HepG2 (cell line): Measurements from ENCODE around the gene ADAM15. TPM values are rescaled to one million over a fixed set of nuclear protein-coding genes. Genes with fewer than 3 reads are reported as not detected.

Experiments used
- ATAC-seq: fragments of 200-7000 bp; cut with Tn5 transposase; 3 replicates; pipeline ENCODE4 v1.9.1; 2020; ENCODE audit warnings: mild to moderate bottlenecking, moderate library complexity
- BruUV-seq: library from RNA; stranded (reverse); fragments of 400-500 nt; replicated peaks from 2 replicates; lab custom pipeline; 2021; lab: Mats Ljungman, UMichigan
- CTCF ChIA-PET: fragments of 300-600 bp; formaldehyde crosslinking; extraction: SDS; loops from one replicate; lab custom pipeline; 2021; ENCODE audit warnings: low total read pairs, inconsistent platforms, low intra/inter-chr PET ratio; lab: Yijun Ruan, JAX
- POLR2A ChIA-PET: fragments of 350-600 bp; sonication (Branson Sonifier 250); formaldehyde crosslinking; loops from one replicate; lab custom pipeline; 2020; ENCODE audit warnings: antibody characterized with exemption, inconsistent platforms; lab: Yijun Ruan, JAX
- DNase-seq: peaks from one replicate; pipeline ENCODE4 v3.0.0-alpha.2; 2015; ENCODE audit warnings: low spot score
- FAIRE-seq: peaks from 3 replicates; lab custom pipeline; 2011; peaks lifted over from hg19 to GRCh38; lab: Jason Lieb, UNC
- H2AFZ ChIP-seq: one replicate; pipeline ENCODE4 v1.6.1; 2011; ENCODE audit warnings: low read length, inconsistent platforms
- H3K27ac ChIP-seq: fragments of 300-600 bp; 3 replicates; pipeline ENCODE4 v1.8.0; 2011; ENCODE audit warnings: mixed run types, mild to moderate bottlenecking, mixed read lengths, low read length, inconsistent platforms; ENCODE audit not compliant: insufficient read depth; ENCODE audit errors: extremely low read length
- H3K27me3 ChIP-seq, 2 experiments: fragments of 200-600 bp in 1 of 2; 2 replicates in 1 of 2; 3 replicates in 1 of 2; pipeline versions ENCODE4 v1.6.0 to v1.8.0; 2011; ENCODE audit warnings: low read length in 2 of 2, mild to moderate bottlenecking in 2 of 2, moderate library complexity in 2 of 2, inconsistent platforms in 1 of 2; ENCODE audit not compliant: insufficient read depth in 2 of 2, control insufficient read depth in 1 of 2
- H3K36me3 ChIP-seq, 2 experiments: fragments of 200-600 bp in 1 of 2; replicated peaks in 1 of 2; 2 replicates in 1 of 2; 3 replicates in 1 of 2; pipeline versions ENCODE4 v1.5.1 to v1.8.0; 2011; ENCODE audit warnings: low read length in 2 of 2, inconsistent platforms in 1 of 2; ENCODE audit not compliant: insufficient read depth in 2 of 2, control insufficient read depth in 1 of 2
- H3K4me1 ChIP-seq: 2 replicates; pipeline ENCODE4 v1.5.1; 2012; ENCODE audit warnings: low read length, inconsistent platforms; ENCODE audit not compliant: insufficient read depth
- H3K4me2 ChIP-seq: 2 replicates; pipeline ENCODE4 v1.6.0; 2011; ENCODE audit warnings: low read depth, low read length, inconsistent platforms
- H3K4me3 ChIP-seq, 3 experiments: fragments of 200-600 bp in 1 of 3; sonication (generic), shearing (Covaris generic) in 1 of 3; replicated peaks in 1 of 3; 2 replicates each; pipeline ENCODE4 v1.5.1; 2011 to 2016; ENCODE audit warnings: low read length in 3 of 3, inconsistent platforms in 2 of 3, low read depth in 2 of 3, mild to moderate bottlenecking in 2 of 3, control low read depth in 1 of 3, mixed read lengths in 1 of 3; ENCODE audit not compliant: insufficient read depth in 1 of 3
- H3K79me2 ChIP-seq: one replicate; pipeline ENCODE4 v1.6.1; 2011; ENCODE audit warnings: low read length, inconsistent platforms; ENCODE audit not compliant: insufficient read depth
- H3K9ac ChIP-seq: 2 replicates; pipeline ENCODE4 v1.6.0; 2011; ENCODE audit warnings: mild to moderate bottlenecking, low read depth, low read length, inconsistent platforms; ENCODE audit not compliant: insufficient read depth
- H3K9me3 ChIP-seq: 2 replicates; pipeline ENCODE4 v1.5.1; 2012; ENCODE audit warnings: mild to moderate bottlenecking, low read length
- H4K20me1 ChIP-seq: 2 replicates; pipeline ENCODE4 v1.6.0; 2011; ENCODE audit warnings: inconsistent platforms, mild to moderate bottlenecking, low read length, moderate library complexity; ENCODE audit not compliant: insufficient read depth
- ATF6 ChIP-seq: sonication (generic); formaldehyde crosslinking; conservative IDR thresholded peaks from 2 replicates; pipeline ENCODE4 v1.4.0; 2020; ENCODE audit warnings: missing genetic modification reagents
- GPBP1L1 ChIP-seq: sonication (generic); formaldehyde crosslinking; IDR thresholded peaks from 2 replicates; pipeline ENCODE4 v1.5.0; 2020; ENCODE audit warnings: mild to moderate bottlenecking, missing genetic modification reagents
- HNF1A ChIP-seq, 2 experiments: sonication (generic) in 1 of 2; formaldehyde crosslinking in 1 of 2; IDR thresholded peaks; 2 replicates each; pipeline versions ENCODE4 v1.4.0 to v1.6.1; 2016 to 2020; ENCODE audit warnings: borderline replicate concordance in 1 of 2, low read depth in 1 of 2, mild to moderate bottlenecking in 1 of 2, missing genetic modification reagents in 1 of 2
- ISL2 ChIP-seq: sonication (generic); formaldehyde crosslinking; IDR thresholded peaks from 2 replicates; pipeline ENCODE4 v1.5.0; 2020; ENCODE audit warnings: missing genetic modification reagents
- KMT2B ChIP-seq: IDR thresholded peaks from 2 replicates; pipeline ENCODE4 v1.6.1; 2016; ENCODE audit warnings: missing genetic modification reagents, missing compliant biosample characterization
- SETDB1 ChIP-seq: sonication (generic); formaldehyde crosslinking; IDR thresholded peaks from 2 replicates; pipeline ENCODE4 v1.5.1; 2020; ENCODE audit warnings: missing genetic modification reagents, mild to moderate bottlenecking, borderline replicate concordance
- STAG1 ChIP-seq: sonication (generic); formaldehyde crosslinking; IDR thresholded peaks from 2 replicates; pipeline ENCODE4 v1.4.0; 2020; ENCODE audit warnings: missing genetic modification reagents
- ZMYM2 ChIP-seq: sonication (generic); formaldehyde crosslinking; IDR thresholded peaks from 2 replicates; pipeline ENCODE4 v1.8.0; 2022; ENCODE audit warnings: mild to moderate bottlenecking, missing genetic modification reagents
- ZNF20 ChIP-seq: sonication (generic); formaldehyde crosslinking; IDR thresholded peaks from 2 replicates; pipeline ENCODE4 v1.4.0; 2020; ENCODE audit warnings: mild to moderate bottlenecking, moderate library complexity, missing genetic modification reagents
- ZNF224 ChIP-seq: sonication (generic); formaldehyde crosslinking; IDR thresholded peaks from 2 replicates; pipeline ENCODE4 v1.5.0; 2020; ENCODE audit warnings: mild to moderate bottlenecking, missing genetic modification reagents
- ZNF503 ChIP-seq: sonication (generic); formaldehyde crosslinking; IDR thresholded peaks from 2 replicates; pipeline ENCODE4 v1.4.0; 2020; ENCODE audit warnings: missing genetic modification reagents
- ZNF777 ChIP-seq: sonication (generic); formaldehyde crosslinking; IDR thresholded peaks from 2 replicates; pipeline ENCODE4 v1.4.0; 2020; ENCODE audit warnings: missing genetic modification reagents
- WGBS: methylation state at CpG from one replicate; pipeline ENCODE4 v1.1.6; 2017; ENCODE audit warnings: low lambda C conversion rate; 5-methylcytosine and 5-hydroxymethylcytosine counted together
- in situ Hi-C: cut with HindIII; loops from 2 replicates; pipeline ENCODE4 v1.10.0; 2017; ENCODE audit warnings: low pct_unique_long_range_greater_than_20kb; ENCODE audit not compliant: extremely low pct_ligation_motif_present
- intact Hi-C: fragments of 100-400 bp; cut with micrococcal nuclease; formaldehyde crosslinking; loops from one replicate; pipeline ENCODE4 v1.10.0; 2022; ENCODE audit not compliant: unreplicated experiment
- polyA plus RNA-seq, 8 experiments: library from polyadenylated mRNA; depleted of rRNA in 3 of 8; stranded (reverse) in 7 of 8; unstranded in 1 of 8; fragments of >200 nt; fragmentation: Illumina TruSeq in 4 of 8; extraction: Trizol in 4 of 8; gene quantifications; 2 replicates each; pipeline versions ENCODE4 v1.2.1 to v1.2.3, GENCODE V29; 2011 to 2016; ENCODE audit warnings: low read depth in 4 of 8, missing spikeins in 1 of 8, mixed read lengths in 1 of 8; ENCODE audit not compliant: insufficient read depth in 1 of 8
- total RNA-seq, 5 experiments: library from RNA; depleted of rRNA; stranded (reverse); fragments of >200 nt; fragmentation: Illumina TruSeq; extraction: Trizol; gene quantifications; 2 replicates each; pipeline ENCODE4 v1.2.3, GENCODE V29; 2016; ENCODE audit warnings: low read depth in 1 of 5

The ADAM15 gene
- total and polyA plus RNA-seq, 2 of the 13 experiments (the other 11 are each of a cell fraction or from before 2014, with no cell fraction given): 17.9 to 25.6 TPM

- ATAC-seq: no peak
- in situ Hi-C loops: no loop called here
- Histone ChIP-seq H3K27ac (no peak overlapping the region), H2AFZ (no peak overlapping the region), H3K4me3 (no peak overlapping the region), H3K4me2 (no peak overlapping the region), H3K79me2 (no peaks in the 10 kb centered on the region), H3K36me3 (peaks cover 3 to 4% of the 10 kb centered on the region in 2 experiments; a peak in 3 of 5 replicates), H3K27me3 (peaks cover 8 to 66% of the 10 kb centered on the region in 2 experiments), H3K9ac (no peak overlapping the region), H3K4me1 (peaks cover 30% of the 10 kb centered on the region), H3K9me3 (no peaks in the 10 kb centered on the region), H4K20me1 (no peaks in the 10 kb centered on the region)
- intact Hi-C loops: no loop called here
- no TSS peak for BruUV-seq
- WGBS: 80% methylated on average over 3 of the region's 3 CpGs
- CTCF ChIA-PET: no interaction called here
- POLR2A ChIA-PET: no interaction called here
- no peak for FAIRE-seq
- DNase-seq: no peak
- TF ChIP-seq ZNF503 (CRISPR knock-in tag): no peak
- TF ChIP-seq STAG1: no peak
- no peak for TF ChIP-seq KMT2B (CRISPR knock-in tag)
- TF ChIP-seq ZMYM2 (CRISPR knock-in tag): no peak
- TF ChIP-seq ATF6 (CRISPR knock-in tag): no peak
- TF ChIP-seq ZNF224 (CRISPR knock-in tag): no peak
- no peak for TF ChIP-seq GPBP1L1 (CRISPR knock-in tag)
- TF ChIP-seq SETDB1: no peak
- no peak for TF ChIP-seq ZNF20
- TF ChIP-seq ISL2 (CRISPR knock-in tag): no peak
- no peak for TF ChIP-seq HNF1A (IDR thresholded peaks at IDR 0.05; ENCODE audit: low read depth)
- TF ChIP-seq HNF1A (CRISPR knock-in tag; IDR thresholded peaks at IDR 0.05; ENCODE audit: borderline replicate concordance): no peak
- TF ChIP-seq ZNF777 (CRISPR knock-in tag): no peak
Measured at GRCh38 chr1:155073377-155074242, 22.5 kb downstream of the ADAM15 start.
